Prostate gland (tissue), 2 donors: ENCODE results near the gene STAC.

Experiments used
- CTCF ChIP-seq, 4 experiments: fragments of 200-600 bp in 2 of 4; fragments of 450-650 bp in 2 of 4; sonication (generic) in 2 of 4; IDR thresholded peaks; 1 replicate in 3 of 4; 2 replicates in 1 of 4; pipeline ENCODE4 v1.5.1; 2016 to 2019; ENCODE audit warnings: antibody characterized with exemption in 4 of 4, mild to moderate bottlenecking in 2 of 4, moderate library complexity in 2 of 4
- POLR2A ChIP-seq: fragments of 450-650 bp; IDR thresholded peaks from one replicate; pipeline ENCODE4 v1.6.1; 2016; ENCODE audit warnings: antibody characterized with exemption, mild to moderate bottlenecking

- TF ChIP-seq CTCF (IDR thresholded peaks at IDR 0.05): no peak
- TF ChIP-seq POLR2A: no peak
Observed at GRCh38 chr3:36489679-36490425, 109.5 kb downstream of the STAC start.
